ENCODE results near the gene GALNT2.

- TF ChIP-seq CTCF (IDR thresholded peaks at IDR 0.05) (no peak), POLR2A (IDR thresholded peaks at IDR 0.05) (no peak)
Observed at GRCh38 chr1:230080822-230081221, 13.8 kb downstream of the GALNT2 start.
